Liver (tissue), 9 donors: ENCODE measurements around the gene IKBKE. TPM values are rescaled to one million over a fixed set of nuclear protein-coding genes. Genes with fewer than 3 reads are reported as not detected.

Source experiments
- DNase-seq: peaks from one replicate; pipeline ENCODE4 v3.0.0-alpha.2; 2017; ENCODE audit warnings: low spot score
- H3K27ac ChIP-seq, 2 donors: one replicate each; pipeline ENCODE4 v1.7.0; 2013; ENCODE audit warnings: inconsistent platforms in 2 of 2, low read length in 2 of 2, control low read depth in 1 of 2, low read depth in 1 of 2, mild to moderate bottlenecking in 1 of 2
- H3K27me3 ChIP-seq, 4 donors: one replicate each; pipeline versions ENCODE4 v1.6.1 to v1.7.0; 2013; ENCODE audit warnings: low read length in 3 of 4, inconsistent platforms in 1 of 4, mild to moderate bottlenecking in 1 of 4, moderate library complexity in 1 of 4; ENCODE audit not compliant: control insufficient read depth in 4 of 4, insufficient read depth in 4 of 4
- H3K36me3 ChIP-seq, 4 donors: one replicate each; pipeline versions ENCODE4 v1.6.1 to v1.7.0; 2013; ENCODE audit warnings: low read length in 3 of 4, mild to moderate bottlenecking in 3 of 4, low read depth in 1 of 4, moderate library complexity in 1 of 4; ENCODE audit not compliant: control insufficient read depth in 4 of 4, insufficient read depth in 3 of 4
- H3K4me1 ChIP-seq, 4 donors: one replicate each; pipeline versions ENCODE4 v1.6.1 to v1.7.0; 2013; ENCODE audit warnings: low read length in 3 of 4, mild to moderate bottlenecking in 3 of 4, moderate library complexity in 1 of 4; ENCODE audit not compliant: control insufficient read depth in 4 of 4, insufficient read depth in 4 of 4
- H3K4me3 ChIP-seq, 3 donors: one replicate each; pipeline versions ENCODE4 v1.6.1 to v1.7.0; 2013; ENCODE audit warnings: low read length in 3 of 3, control low read depth in 1 of 3, low read depth in 1 of 3, mild to moderate bottlenecking in 1 of 3
- H3K9ac ChIP-seq, 2 donors: one replicate each; pipeline ENCODE4 v1.7.0; 2013; ENCODE audit warnings: low read length in 2 of 2, mild to moderate bottlenecking in 2 of 2, moderate library complexity in 2 of 2, control low read depth in 1 of 2, low read depth in 1 of 2
- H3K9me3 ChIP-seq, 4 donors: one replicate each; pipeline versions ENCODE4 v1.6.1 to v1.7.0; 2013; ENCODE audit warnings: low read length in 3 of 4; ENCODE audit not compliant: control insufficient read depth in 4 of 4
- EGR1 ChIP-seq, 2 donors: IDR thresholded peaks; 2 replicates each; pipeline ENCODE4 v1.6.1; 2016 to 2018; ENCODE audit warnings: antibody characterized with exemption in 2 of 2, low read depth in 2 of 2
- FOXA1 ChIP-seq: IDR thresholded peaks from 2 replicates; pipeline ENCODE4 v1.6.1; 2016; ENCODE audit warnings: antibody characterized with exemption
- FOXA2 ChIP-seq: IDR thresholded peaks from 2 replicates; pipeline ENCODE4 v1.6.1; 2016; ENCODE audit warnings: antibody characterized with exemption
- GABPA ChIP-seq, 2 donors: IDR thresholded peaks in 1 of 2; conservative IDR thresholded peaks in 1 of 2; 2 replicates each; pipeline ENCODE4 v1.6.1; 2016; ENCODE audit warnings: antibody characterized with exemption in 2 of 2, mild to moderate bottlenecking in 1 of 2, moderate library complexity in 1 of 2
- HNF4A ChIP-seq, 2 donors: conservative IDR thresholded peaks; 2 replicates each; pipeline ENCODE4 v1.6.1; 2016; ENCODE audit warnings: antibody characterized with exemption in 2 of 2, mild to moderate bottlenecking in 2 of 2
- HNF4G ChIP-seq: IDR thresholded peaks from 2 replicates; pipeline ENCODE4 v1.6.1; 2016; ENCODE audit warnings: antibody characterized with exemption
- JUND ChIP-seq, 2 donors: IDR thresholded peaks; 2 replicates each; pipeline ENCODE4 v1.6.1; 2016; ENCODE audit warnings: antibody characterized with exemption in 2 of 2
- NR2F2 ChIP-seq: IDR thresholded peaks from 2 replicates; pipeline ENCODE4 v1.6.1; 2016; ENCODE audit warnings: antibody characterized with exemption
- RAD21 ChIP-seq, 2 donors: IDR thresholded peaks; 2 replicates each; pipeline ENCODE4 v1.6.1; 2016; ENCODE audit warnings: antibody characterized with exemption in 2 of 2, mild to moderate bottlenecking in 2 of 2
- RXRA ChIP-seq, 2 donors: IDR thresholded peaks; 2 replicates each; pipeline ENCODE4 v1.6.1; 2017 to 2018; ENCODE audit warnings: antibody characterized with exemption in 2 of 2, mild to moderate bottlenecking in 1 of 2
- SP1 ChIP-seq: IDR thresholded peaks from 2 replicates; pipeline ENCODE4 v1.6.1; 2018; ENCODE audit warnings: antibody characterized with exemption, mild to moderate bottlenecking
- TAF1 ChIP-seq: conservative IDR thresholded peaks from 2 replicates; pipeline ENCODE4 v1.6.1; 2016; ENCODE audit warnings: antibody characterized with exemption, mild to moderate bottlenecking
- YY1 ChIP-seq: IDR thresholded peaks from 2 replicates; pipeline ENCODE4 v1.6.1; 2016; ENCODE audit warnings: antibody characterized with exemption, mild to moderate bottlenecking
- WGBS: extraction: QIAGEN DNeasy Blood & Tissue Kit; methylation state at CpG from one replicate; pipeline ENCODE4 v1.1.7; 2013; 5-methylcytosine and 5-hydroxymethylcytosine counted together
- polyA plus RNA-seq, 2 donors: library from polyadenylated mRNA; stranded (reverse) in 1 of 2; unstranded in 1 of 2; fragments of 200-250 nt in 1 of 2; fragments of >200 nt in 1 of 2; fragmentation: Nextera tagmentation in 1 of 2; extraction: Ambion mirVana in 1 of 2; gene quantifications; one replicate each; pipeline versions ENCODE4 v1.2.1 to v1.2.3, GENCODE V29; 2013 to 2015
- total RNA-seq, 2 donors: library from RNA; depleted of rRNA; stranded (reverse); fragments of >200 nt; gene quantifications; one replicate each; pipeline ENCODE4 v1.2.3, GENCODE V29; 2014
- TF ChIP-seq, protein P1 (sequence below): IDR thresholded peaks from 2 replicates; pipeline ENCODE4 v1.6.1; 2016; ENCODE audit warnings: antibody characterized with exemption
- TF ChIP-seq, protein P2 (sequence below): IDR thresholded peaks from 2 replicates; pipeline ENCODE4 v1.6.1; 2016; ENCODE audit warnings: antibody characterized with exemption, mild to moderate bottlenecking
- TF ChIP-seq, protein P3 (sequence below): IDR thresholded peaks from 2 replicates; pipeline ENCODE4 v1.6.1; 2016; ENCODE audit warnings: antibody characterized with exemption
- TF ChIP-seq, protein P4 (sequence below): IDR thresholded peaks from 2 replicates; pipeline ENCODE4 v1.6.1; 2016; ENCODE audit warnings: antibody characterized with exemption
- TF ChIP-seq, protein P5 (sequence below): fragments of 150-350 bp; IDR thresholded peaks from 2 replicates; pipeline ENCODE4 v1.5.1; 2017; ENCODE audit warnings: improper control_type of control experiment, low read depth, low read length; ENCODE audit not compliant: missing input control
- donor health status: healthy.
- donor health status: healthy.
- donor health status: healthy.
- donor health status: healthy.
- donor health status: healthy.

IKBKE gene
- total and polyA plus RNA-seq, 4 donors, result 0.81 to 3.9 (median 1.5) TPM

DNA sequence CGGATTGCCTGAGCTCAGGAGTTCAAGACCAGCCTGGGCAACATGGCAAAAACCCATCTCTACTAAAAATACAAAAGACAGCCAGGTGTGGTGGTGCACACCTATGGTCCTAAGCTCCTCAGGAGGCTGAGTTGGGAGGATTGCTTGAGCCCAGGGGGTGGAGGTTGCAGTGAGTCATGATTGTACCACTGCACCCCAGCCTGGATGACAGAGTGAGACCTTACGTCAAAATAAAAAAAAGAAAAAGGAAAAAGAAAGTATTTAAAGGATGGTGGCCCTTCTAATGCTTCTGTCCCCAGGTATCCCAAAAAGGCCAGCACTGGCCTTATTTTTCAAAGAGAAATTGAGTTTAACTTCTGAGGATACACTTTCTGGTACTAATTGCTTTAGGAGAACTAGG is 1.7 kb downstream of the IKBKE start:
- Histone ChIP-seq H3K9me3 (no peaks in the 10 kb centered on the region), H3K27me3 (no peaks in the 10 kb centered on the region), H3K36me3 (peaks cover 0 to 4% (median 0%) of the 10 kb centered on the region in 4 donors), H3K9ac (no peak overlapping the region), H3K4me3 (no peak overlapping the region), H3K27ac (no peak overlapping the region), H3K4me1 (peaks cover 3 to 19% (median 7%) of the 10 kb centered on the region in 4 donors)
- DNase-seq, result no peak
- 95% methylated on average over 2 of the region's 2 CpGs for WGBS
- TF ChIP-seq SP1 (no peak), HNF4A (conservative IDR thresholded peaks at IDR 0.05) (no peak), RXRA (IDR thresholded peaks at IDR 0.05) (no peak), EGR1 (IDR thresholded peaks at IDR 0.05; ENCODE audit: low read depth in 2 of 2) (no peak), YY1 (no peak), FOXA2 (no peak), TAF1 (no peak), NR2F2 (no peak), RAD21 (IDR thresholded peaks at IDR 0.05) (no peak)
- TF ChIP-seq, protein P1, sequence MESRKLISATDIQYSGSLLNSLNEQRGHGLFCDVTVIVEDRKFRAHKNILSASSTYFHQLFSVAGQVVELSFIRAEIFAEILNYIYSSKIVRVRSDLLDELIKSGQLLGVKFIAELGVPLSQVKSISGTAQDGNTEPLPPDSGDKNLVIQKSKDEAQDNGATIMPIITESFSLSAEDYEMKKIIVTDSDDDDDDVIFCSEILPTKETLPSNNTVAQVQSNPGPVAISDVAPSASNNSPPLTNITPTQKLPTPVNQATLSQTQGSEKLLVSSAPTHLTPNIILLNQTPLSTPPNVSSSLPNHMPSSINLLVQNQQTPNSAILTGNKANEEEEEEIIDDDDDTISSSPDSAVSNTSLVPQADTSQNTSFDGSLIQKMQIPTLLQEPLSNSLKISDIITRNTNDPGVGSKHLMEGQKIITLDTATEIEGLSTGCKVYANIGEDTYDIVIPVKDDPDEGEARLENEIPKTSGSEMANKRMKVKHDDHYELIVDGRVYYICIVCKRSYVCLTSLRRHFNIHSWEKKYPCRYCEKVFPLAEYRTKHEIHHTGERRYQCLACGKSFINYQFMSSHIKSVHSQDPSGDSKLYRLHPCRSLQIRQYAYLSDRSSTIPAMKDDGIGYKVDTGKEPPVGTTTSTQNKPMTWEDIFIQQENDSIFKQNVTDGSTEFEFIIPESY, result no peak

DNA sequence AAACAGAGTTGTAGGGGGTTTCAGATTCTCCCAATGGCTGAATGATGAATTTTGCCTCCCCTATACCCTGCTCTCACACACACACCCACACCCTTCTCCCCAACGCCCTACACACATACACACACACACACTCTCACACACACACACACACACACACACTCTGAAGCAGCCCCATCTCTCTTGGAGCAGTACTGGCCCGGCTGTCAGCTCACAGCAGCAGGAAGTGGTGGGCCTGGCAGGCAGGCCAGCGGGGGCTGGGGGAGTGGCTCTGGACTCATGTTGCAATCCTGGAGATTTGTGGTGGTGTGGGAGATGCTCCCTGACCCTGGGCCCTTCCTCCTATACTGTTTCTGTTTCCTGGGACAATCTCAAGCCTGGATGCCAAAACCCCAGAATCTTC is 2.2 kb downstream of the IKBKE start:
- no peak for TF ChIP-seq JUND (IDR thresholded peaks at IDR 0.05)
- TF ChIP-seq, protein P1, result no peak
- TF ChIP-seq EGR1 (IDR thresholded peaks at IDR 0.05; ENCODE audit: low read depth in 2 of 2), result no peak
- TF ChIP-seq, protein P2, sequence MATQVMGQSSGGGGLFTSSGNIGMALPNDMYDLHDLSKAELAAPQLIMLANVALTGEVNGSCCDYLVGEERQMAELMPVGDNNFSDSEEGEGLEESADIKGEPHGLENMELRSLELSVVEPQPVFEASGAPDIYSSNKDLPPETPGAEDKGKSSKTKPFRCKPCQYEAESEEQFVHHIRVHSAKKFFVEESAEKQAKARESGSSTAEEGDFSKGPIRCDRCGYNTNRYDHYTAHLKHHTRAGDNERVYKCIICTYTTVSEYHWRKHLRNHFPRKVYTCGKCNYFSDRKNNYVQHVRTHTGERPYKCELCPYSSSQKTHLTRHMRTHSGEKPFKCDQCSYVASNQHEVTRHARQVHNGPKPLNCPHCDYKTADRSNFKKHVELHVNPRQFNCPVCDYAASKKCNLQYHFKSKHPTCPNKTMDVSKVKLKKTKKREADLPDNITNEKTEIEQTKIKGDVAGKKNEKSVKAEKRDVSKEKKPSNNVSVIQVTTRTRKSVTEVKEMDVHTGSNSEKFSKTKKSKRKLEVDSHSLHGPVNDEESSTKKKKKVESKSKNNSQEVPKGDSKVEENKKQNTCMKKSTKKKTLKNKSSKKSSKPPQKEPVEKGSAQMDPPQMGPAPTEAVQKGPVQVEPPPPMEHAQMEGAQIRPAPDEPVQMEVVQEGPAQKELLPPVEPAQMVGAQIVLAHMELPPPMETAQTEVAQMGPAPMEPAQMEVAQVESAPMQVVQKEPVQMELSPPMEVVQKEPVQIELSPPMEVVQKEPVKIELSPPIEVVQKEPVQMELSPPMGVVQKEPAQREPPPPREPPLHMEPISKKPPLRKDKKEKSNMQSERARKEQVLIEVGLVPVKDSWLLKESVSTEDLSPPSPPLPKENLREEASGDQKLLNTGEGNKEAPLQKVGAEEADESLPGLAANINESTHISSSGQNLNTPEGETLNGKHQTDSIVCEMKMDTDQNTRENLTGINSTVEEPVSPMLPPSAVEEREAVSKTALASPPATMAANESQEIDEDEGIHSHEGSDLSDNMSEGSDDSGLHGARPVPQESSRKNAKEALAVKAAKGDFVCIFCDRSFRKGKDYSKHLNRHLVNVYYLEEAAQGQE, result no peak
- no peak for TF ChIP-seq TAF1
- TF ChIP-seq, protein P3, sequence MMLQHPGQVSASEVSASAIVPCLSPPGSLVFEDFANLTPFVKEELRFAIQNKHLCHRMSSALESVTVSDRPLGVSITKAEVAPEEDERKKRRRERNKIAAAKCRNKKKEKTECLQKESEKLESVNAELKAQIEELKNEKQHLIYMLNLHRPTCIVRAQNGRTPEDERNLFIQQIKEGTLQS, result no peak
- no peak for TF ChIP-seq FOXA1
- TF ChIP-seq, protein P4, sequence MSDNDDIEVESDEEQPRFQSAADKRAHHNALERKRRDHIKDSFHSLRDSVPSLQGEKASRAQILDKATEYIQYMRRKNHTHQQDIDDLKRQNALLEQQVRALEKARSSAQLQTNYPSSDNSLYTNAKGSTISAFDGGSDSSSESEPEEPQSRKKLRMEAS, result no peak
- no peak for TF ChIP-seq NR2F2
- no peak for TF ChIP-seq RAD21 (IDR thresholded peaks at IDR 0.05)
- no peak for TF ChIP-seq RXRA (IDR thresholded peaks at IDR 0.05)
- no peak for TF ChIP-seq HNF4A (conservative IDR thresholded peaks at IDR 0.05)
- no peak for TF ChIP-seq GABPA (IDR thresholded peaks at IDR 0.05 in 1 of 2, conservative IDR thresholded peaks at IDR 0.05 in 1 of 2)
- TF ChIP-seq YY1, result no peak
- TF ChIP-seq FOXA2, result no peak
- TF ChIP-seq, protein P5, sequence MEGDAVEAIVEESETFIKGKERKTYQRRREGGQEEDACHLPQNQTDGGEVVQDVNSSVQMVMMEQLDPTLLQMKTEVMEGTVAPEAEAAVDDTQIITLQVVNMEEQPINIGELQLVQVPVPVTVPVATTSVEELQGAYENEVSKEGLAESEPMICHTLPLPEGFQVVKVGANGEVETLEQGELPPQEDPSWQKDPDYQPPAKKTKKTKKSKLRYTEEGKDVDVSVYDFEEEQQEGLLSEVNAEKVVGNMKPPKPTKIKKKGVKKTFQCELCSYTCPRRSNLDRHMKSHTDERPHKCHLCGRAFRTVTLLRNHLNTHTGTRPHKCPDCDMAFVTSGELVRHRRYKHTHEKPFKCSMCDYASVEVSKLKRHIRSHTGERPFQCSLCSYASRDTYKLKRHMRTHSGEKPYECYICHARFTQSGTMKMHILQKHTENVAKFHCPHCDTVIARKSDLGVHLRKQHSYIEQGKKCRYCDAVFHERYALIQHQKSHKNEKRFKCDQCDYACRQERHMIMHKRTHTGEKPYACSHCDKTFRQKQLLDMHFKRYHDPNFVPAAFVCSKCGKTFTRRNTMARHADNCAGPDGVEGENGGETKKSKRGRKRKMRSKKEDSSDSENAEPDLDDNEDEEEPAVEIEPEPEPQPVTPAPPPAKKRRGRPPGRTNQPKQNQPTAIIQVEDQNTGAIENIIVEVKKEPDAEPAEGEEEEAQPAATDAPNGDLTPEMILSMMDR, result no peak
- no peak for TF ChIP-seq HNF4G
- no peak for TF ChIP-seq SP1
- DNase-seq, result no peak
- no peak overlapping the region for H3K4me3 ChIP-seq
- H3K4me1 ChIP-seq, result peaks cover 3 to 19% (median 7%) of the 10 kb centered on the region in 4 donors
- no peak overlapping the region for H3K9ac ChIP-seq
- peaks cover 0 to 4% (median 0%) of the 10 kb centered on the region in 4 donors for H3K36me3 ChIP-seq
- H3K27me3 ChIP-seq, result no peaks in the 10 kb centered on the region
- no peak overlapping the region for H3K27ac ChIP-seq
- WGBS, result 56% methylated on average over 3 of the region's 3 CpGs
- H3K9me3 ChIP-seq, result no peaks in the 10 kb centered on the region
